Measurements from ENCODE around the gene MRPL36. TPM values are rescaled to one million over a fixed set of nuclear protein-coding genes. Genes with fewer than 3 reads are reported as not detected.

Gene MRPL36
- total RNA-seq, 1 experiment from 2014 or later: 116 TPM

GRCh38 chr5:1768283-1769000 is 31.2 kb downstream of the MRPL36 start:
- intact Hi-C loops (cut with micrococcal nuclease): loop anchor here (10.0 kb wide), 1 partner anchor 386 kb away; no protein-coding TSS in a partner anchor
- Histone ChIP-seq H3K36me3 (ENCODE audit: low read depth, low read length) (no peaks in the 10 kb centered on the region), H3K9ac (ENCODE audit: low read length) (no peak overlapping the region), H4K20me1 (ENCODE audit: low read length) (no peaks in the 10 kb centered on the region), H3K27ac (ENCODE audit: low read length) (no peak overlapping the region), H3K4me1 (ENCODE audit: insufficient read depth, low read length) (no peaks in the 10 kb centered on the region), H2AFZ (ENCODE audit: low read length) (no peak overlapping the region), H3K27me3 (ENCODE audit: low read length) (peaks cover 15% of the 10 kb centered on the region; the same call in 1 of the 2 replicates), H3K79me2 (ENCODE audit: low read length) (no peaks in the 10 kb centered on the region), H3F3A (ENCODE audit: low read length, unreplicated experiment) (no peaks in the 10 kb centered on the region), H3K9me2 (replicated peaks; ENCODE audit: low read length) (no peaks in the 10 kb centered on the region), H3K4me3 (ENCODE audit: low read length) (no peak overlapping the region), H3K4me2 (ENCODE audit: low read length) (no peak overlapping the region), H3K9me3 (ENCODE audit: low read length) (no peaks in the 10 kb centered on the region)
- ChIA-PET CTCF (no interaction called here), POLR2A (ENCODE audit: unreplicated experiment) (no interaction called here)
- BruUV-seq (replicated peaks): no TSS peak
- ATAC-seq (no peak), DNase-seq (no peak)
- no peak for TF ChIP-seq CTCF (conservative IDR thresholded peaks at IDR 0.05; ENCODE audit: low read depth, low read length)
- TF ChIP-seq EZH2phosphoT487 (IDR thresholded peaks at IDR 0.05; ENCODE audit: borderline replicate concordance, low read length): no peak
- no peak for TF ChIP-seq EZH2 (IDR thresholded peaks at IDR 0.05; ENCODE audit: low read length, unreplicated experiment)

DNA sequence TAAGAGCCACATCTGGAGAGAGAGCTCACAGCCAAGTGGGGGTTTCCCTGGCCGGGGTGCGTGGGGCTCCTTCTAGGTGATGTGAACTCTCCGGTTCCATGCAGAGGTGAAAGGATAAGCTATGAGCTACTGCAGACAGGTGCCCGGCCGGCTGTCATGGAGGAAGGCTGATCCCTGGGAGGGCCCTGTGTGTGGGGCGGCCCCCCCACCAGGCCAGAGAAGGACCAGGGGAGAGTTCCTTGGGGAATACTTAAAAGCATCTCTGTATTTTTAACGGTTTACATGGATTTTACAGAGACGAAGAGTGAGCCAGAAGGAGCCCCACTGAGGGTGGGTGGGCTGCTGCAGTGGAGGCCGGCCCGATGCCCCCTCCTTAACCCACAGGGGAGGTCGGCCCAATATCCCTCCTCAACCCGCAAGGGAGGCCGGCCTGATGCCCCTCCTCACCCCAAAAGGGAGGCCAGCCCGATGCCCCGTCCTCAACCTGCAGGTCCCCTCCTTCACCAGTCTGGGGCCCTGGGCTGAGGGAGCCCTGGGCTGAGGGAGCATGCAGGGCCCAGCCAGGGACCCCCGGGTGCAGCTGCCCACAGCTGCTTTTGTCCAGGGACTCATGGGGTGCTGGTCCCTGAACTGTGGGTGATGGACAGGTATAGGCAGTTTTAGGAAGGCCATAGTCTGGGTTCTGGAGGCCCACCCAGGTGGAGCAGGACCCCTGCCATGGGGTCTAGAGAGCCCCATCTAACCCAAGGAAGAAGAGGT is 31.9 kb downstream of the MRPL36 start:
- Histone ChIP-seq H2AFZ (ENCODE audit: low read length) (no peak overlapping the region), H3K9me2 (replicated peaks; ENCODE audit: low read length) (no peaks in the 10 kb centered on the region), H3K27me3 (ENCODE audit: low read length) (peaks cover 21% of the 10 kb centered on the region), H4K20me1 (ENCODE audit: low read length) (no peaks in the 10 kb centered on the region), H3K79me2 (ENCODE audit: low read length) (no peaks in the 10 kb centered on the region), H3K4me3 (ENCODE audit: low read length) (no peak overlapping the region), H3K9ac (ENCODE audit: low read length) (no peak overlapping the region), H3K4me1 (ENCODE audit: insufficient read depth, low read length) (no peaks in the 10 kb centered on the region), H3K4me2 (ENCODE audit: low read length) (no peak overlapping the region), H3K9me3 (ENCODE audit: low read length) (no peaks in the 10 kb centered on the region), H3K27ac (ENCODE audit: low read length) (no peak overlapping the region), H3F3A (ENCODE audit: low read length, unreplicated experiment) (no peaks in the 10 kb centered on the region), H3K36me3 (ENCODE audit: low read depth, low read length) (no peaks in the 10 kb centered on the region)
- no peak for DNase-seq
- no TSS peak for BruUV-seq (replicated peaks)
- TF ChIP-seq CTCF (conservative IDR thresholded peaks at IDR 0.05; ENCODE audit: low read depth, low read length) (no peak), EZH2phosphoT487 (IDR thresholded peaks at IDR 0.05; ENCODE audit: borderline replicate concordance, low read length) (no peak), EZH2 (IDR thresholded peaks at IDR 0.05; ENCODE audit: low read length, unreplicated experiment) (no peak)
- CTCF ChIA-PET: no interaction called here
- intact Hi-C loops (cut with micrococcal nuclease): loop anchor here (10.0 kb wide), 1 partner anchor 387 kb away; no protein-coding TSS in a partner anchor
- POLR2A ChIA-PET (ENCODE audit: unreplicated experiment): no interaction called here
- no peak for ATAC-seq

DNA sequence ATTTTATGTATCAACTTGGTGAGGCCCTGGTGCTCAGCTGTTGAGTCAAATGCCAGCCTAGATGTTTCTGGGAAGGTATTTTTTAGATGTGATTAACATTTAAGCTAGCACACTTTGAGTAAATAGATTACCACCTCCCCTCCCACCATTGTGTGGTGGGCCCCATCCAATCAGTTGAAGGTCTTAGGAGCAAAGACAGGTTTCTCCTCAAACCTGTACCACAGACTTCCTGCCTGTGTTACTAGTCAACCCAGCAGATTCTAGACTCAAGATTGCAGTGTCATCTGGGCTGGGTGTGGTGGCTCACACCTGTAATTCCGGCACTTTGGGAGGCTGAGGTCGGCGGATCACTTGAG is 33.8 kb downstream of the MRPL36 start:
- no TSS peak for BruUV-seq (replicated peaks)
- no peak overlapping the region for H3K9ac ChIP-seq (ENCODE audit: low read length)
- ATAC-seq: no peak
- no peak overlapping the region for H3K4me2 ChIP-seq (ENCODE audit: low read length)
- no peak for DNase-seq
- no peak overlapping the region for H2AFZ ChIP-seq (ENCODE audit: low read length)
- H3K4me3 ChIP-seq (ENCODE audit: low read length): no peak overlapping the region
- H3F3A ChIP-seq (ENCODE audit: low read length, unreplicated experiment): no peaks in the 10 kb centered on the region
- no peaks in the 10 kb centered on the region for H3K79me2 ChIP-seq (ENCODE audit: low read length)
- peaks cover 34% of the 10 kb centered on the region for H3K27me3 ChIP-seq (ENCODE audit: low read length)
- POLR2A ChIA-PET (ENCODE audit: unreplicated experiment): no interaction called here
- H4K20me1 ChIP-seq (ENCODE audit: low read length): no peaks in the 10 kb centered on the region
- H3K36me3 ChIP-seq (ENCODE audit: low read depth, low read length): no peaks in the 10 kb centered on the region
- intact Hi-C loops (cut with micrococcal nuclease): loop anchor here (10.0 kb wide), 1 partner anchor 389 kb away; no protein-coding TSS in a partner anchor
- TF ChIP-seq EZH2phosphoT487 (IDR thresholded peaks at IDR 0.05; ENCODE audit: borderline replicate concordance, low read length) (no peak), CTCF (conservative IDR thresholded peaks at IDR 0.05; ENCODE audit: low read depth, low read length) (no peak), EZH2 (IDR thresholded peaks at IDR 0.05; ENCODE audit: low read length, unreplicated experiment) (no peak)
- H3K9me2 ChIP-seq (replicated peaks; ENCODE audit: low read length): no peaks in the 10 kb centered on the region
- no peak overlapping the region for H3K27ac ChIP-seq (ENCODE audit: low read length)
- CTCF ChIA-PET: no interaction called here
- H3K4me1 ChIP-seq (ENCODE audit: insufficient read depth, low read length): no peaks in the 10 kb centered on the region
- H3K9me3 ChIP-seq (ENCODE audit: low read length): no peaks in the 10 kb centered on the region
